Kidney epithelial cell (primary cell): Measurements from ENCODE around the gene SPCS1. TPM values are rescaled to one million over a fixed set of nuclear protein-coding genes. Genes with fewer than 3 reads are reported as not detected.
"Not testable (repeated sequence)": the region's sequence is repeated elsewhere in the genome, so short reads cannot be mapped to it uniquely, and the experiment has no call there.

ENCODE experiments used
- DNase-seq: peaks from one replicate; pipeline ENCODE4 v3.0.0-alpha.2; 2010; ENCODE audit warnings: low read depth
- H3K27me3 ChIP-seq: 2 replicates; pipeline ENCODE4 v1.6.0; 2011; ENCODE audit warnings: low read length; ENCODE audit not compliant: control insufficient read depth, insufficient read depth
- H3K36me3 ChIP-seq: 2 replicates; pipeline ENCODE4 v1.5.1; 2011; ENCODE audit warnings: low read length; ENCODE audit not compliant: control insufficient read depth, insufficient read depth
- H3K4me3 ChIP-seq: 2 replicates; pipeline ENCODE4 v1.5.1; 2011; ENCODE audit warnings: low read depth, mild to moderate bottlenecking, control low read depth, low read length
- CTCF ChIP-seq: IDR thresholded peaks from 2 replicates; pipeline ENCODE4 v1.5.1; 2011; ENCODE audit warnings: mild to moderate bottlenecking, moderate library complexity, low read length, control low read depth, inconsistent platforms; ENCODE audit not compliant: insufficient read depth, poor library complexity, severe bottlenecking
- total RNA-seq: library from RNA; depleted of rRNA; stranded (reverse); fragments of >200 nt; gene quantifications from 2 replicates; pipeline ENCODE4 v1.2.3, GENCODE V29; 2015

SPCS1 gene
- 199 and 237 TPM in 2 replicates for total RNA-seq

GRCh38 chr3:52705688-52706686, at the start of gene SPCS1, which contains the start of gene GLT8D1:
SPCS1 (plus strand) TSS chr3:52706106; CDS start chr3:52706247, 141 bp downstream.
GLT8D1 (minus strand) TSS chr3:52705791; CDS start chr3:52700460, 5,331 bp downstream.
- no peaks in the 10 kb centered on the region for H3K36me3 ChIP-seq
- peak within 1 kb of the TSS; percentile 88 for H3K4me3 ChIP-seq
- no peak for TF ChIP-seq CTCF
- DNase-seq, result no peak
- no peaks in the 10 kb centered on the region for H3K27me3 ChIP-seq

GRCh38 chr3:52660046-52660445, 45.9 kb upstream of the SPCS1 start:
- Histone ChIP-seq H3K27me3 (no peaks in the 10 kb centered on the region), H3K4me3 (no peak overlapping the region), H3K36me3 (peaks cover 3% of the 10 kb centered on the region)
- DNase-seq, result no peak
- no peak for TF ChIP-seq CTCF

GRCh38 chr3:52663098-52663497, 42.8 kb upstream of the SPCS1 start:
- Histone ChIP-seq H3K4me3 (no peak overlapping the region), H3K27me3 (no peaks in the 10 kb centered on the region), H3K36me3 (peaks cover 3% of the 10 kb centered on the region)
- TF ChIP-seq CTCF, result no peak
- no peak for DNase-seq

- no peaks in the 10 kb centered on the region for H3K27me3 ChIP-seq
- TF ChIP-seq CTCF, result no peak
- H3K4me3 ChIP-seq, result no peak overlapping the region
- H3K36me3 ChIP-seq, result peaks cover 1% of the 10 kb centered on the region
- peak; percentile 100 for DNase-seq
These were observed 35.0 kb upstream of the SPCS1 start for GRCh38 chr3:52670621-52671521.

GRCh38 chr3:52671676-52672075, 34.2 kb upstream of the SPCS1 start:
- Histone ChIP-seq H3K27me3 (no peaks in the 10 kb centered on the region), H3K4me3 (no peak overlapping the region), H3K36me3 (peaks cover 1% of the 10 kb centered on the region)
- TF ChIP-seq CTCF, result no peak
- no peak for DNase-seq

- H3K36me3 ChIP-seq, H3K27me3 ChIP-seq, DNase-seq, H3K4me3 ChIP-seq: not testable (repeated sequence)
These were observed 29.7 kb upstream of the SPCS1 start for GRCh38 chr3:52676201-52676600.
